B cell (primary cell): ENCODE measurements around the gene COQ5. TPM values are rescaled to one million over a fixed set of nuclear protein-coding genes. Genes with fewer than 3 reads are reported as not detected.

Experiments used
- ATAC-seq: fragments of 200-7000 bp; cut with Tn5 transposase; one replicate; pipeline ENCODE4 v1.10.0; 2021; ENCODE audit warnings: low read depth, mild to moderate bottlenecking, moderate number of reproducible peaks, moderate library complexity
- CTCF ChIA-PET: fragments of 350-600 bp; sonication (Branson Sonifier 250); formaldehyde crosslinking; loops from one replicate; lab custom pipeline; 2021; ENCODE audit warnings: antibody characterized with exemption, inconsistent platforms; lab: Charles Lee
- POLR2A ChIA-PET: fragments of 350-600 bp; sonication (Branson Sonifier 250); formaldehyde crosslinking; loops from one replicate; lab custom pipeline; 2021; ENCODE audit warnings: antibody characterized with exemption; lab: Charles Lee
- DNase-seq: peaks from one replicate; pipeline ENCODE4 v3.0.0; 2013
- H2AFZ ChIP-seq: 2 replicates; pipeline ENCODE4 v1.6.1; 2012; ENCODE audit warnings: mild to moderate bottlenecking, low read depth, low read length; ENCODE audit not compliant: insufficient read depth, poor library complexity, severe bottlenecking
- H3K27ac ChIP-seq, 2 donors: 1 replicate in 1 of 2; 2 replicates in 1 of 2; pipeline ENCODE4 v1.5.1; 2012 to 2013; ENCODE audit warnings: low read length in 2 of 2, mild to moderate bottlenecking in 2 of 2, moderate library complexity in 1 of 2
- H3K27me3 ChIP-seq, 4 experiments: fragments of 200-600 bp in 1 of 4; sonication (generic) in 1 of 4; replicated peaks in 1 of 4; 1 replicate in 2 of 4; 2 replicates in 2 of 4; pipeline versions ENCODE4 v1.6.1 to v1.7.0; 2013 to 2016; ENCODE audit warnings: low read length in 3 of 4, mild to moderate bottlenecking in 2 of 4, mixed read lengths in 1 of 4, moderate library complexity in 1 of 4; ENCODE audit not compliant: insufficient read depth in 4 of 4, control insufficient read depth in 3 of 4; ENCODE audit errors: control extremely low read depth in 1 of 4
- H3K36me3 ChIP-seq, 2 experiments: replicated peaks in 1 of 2; 1 replicate in 1 of 2; 2 replicates in 1 of 2; pipeline versions ENCODE4 v1.6.1 to v1.7.1; 2013; ENCODE audit warnings: low read length in 1 of 2; ENCODE audit not compliant: insufficient read depth in 2 of 2, control insufficient read depth in 1 of 2; ENCODE audit errors: control extremely low read depth in 1 of 2, extremely low read depth in 1 of 2
- H3K4me1 ChIP-seq, 2 donors: fragments of 200-600 bp in 1 of 2; sonication (generic) in 1 of 2; 1 replicate in 1 of 2; 2 replicates in 1 of 2; pipeline versions ENCODE4 v1.5.1 to v1.6.1; 2013 to 2017; ENCODE audit warnings: low read length in 2 of 2; ENCODE audit not compliant: control insufficient read depth in 2 of 2, insufficient read depth in 2 of 2
- H3K4me2 ChIP-seq: replicated peaks from 2 replicates; pipeline ENCODE3; 2012; ENCODE audit warnings: mild to moderate bottlenecking, low read depth, low read length; ENCODE audit not compliant: poor library complexity, severe bottlenecking
- H3K4me3 ChIP-seq, 5 experiments: fragments of 200-600 bp in 1 of 5; sonication (generic) in 1 of 5; 1 replicate in 3 of 5; 2 replicates in 2 of 5; pipeline versions ENCODE4 v1.5.1 to v1.7.0; 2011 to 2016; ENCODE audit warnings: low read length in 4 of 5, mild to moderate bottlenecking in 4 of 5, low read depth in 2 of 5, control low read depth in 1 of 5, moderate library complexity in 1 of 5; ENCODE audit not compliant: insufficient read depth in 1 of 5; ENCODE audit errors: control extremely low read depth in 1 of 5, extremely low read depth in 1 of 5
- H3K79me2 ChIP-seq: fragments of 200-600 bp; sonication (generic); one replicate; pipeline ENCODE4 v1.6.0; 2016; ENCODE audit warnings: low read length; ENCODE audit not compliant: control insufficient read depth, insufficient read depth
- H3K9ac ChIP-seq: fragments of 200-600 bp; sonication (generic); 2 replicates; pipeline ENCODE4 v1.6.1; 2017; ENCODE audit warnings: mild to moderate bottlenecking, low read length, moderate library complexity
- H3K9me3 ChIP-seq, 3 donors: one replicate each; pipeline versions ENCODE4 v1.6.1 to v1.7.1; 2013; ENCODE audit warnings: low read length in 2 of 3; ENCODE audit not compliant: control insufficient read depth in 2 of 3, insufficient read depth in 1 of 3; ENCODE audit errors: control extremely low read depth in 1 of 3
- H4K20me1 ChIP-seq: 2 replicates; pipeline ENCODE4 v1.6.0; 2012; ENCODE audit warnings: mild to moderate bottlenecking, low read length; ENCODE audit not compliant: insufficient read depth, control insufficient read depth, poor library complexity, severe bottlenecking
- H3K27ac Mint-ChIP-seq: one replicate; pipeline ENCODE4 v1.8.0; 2021; ENCODE audit warnings: mixed read lengths
- H3K27me3 Mint-ChIP-seq: one replicate; pipeline ENCODE4 v1.8.0; 2021; ENCODE audit warnings: mixed read lengths
- H3K4me1 Mint-ChIP-seq: one replicate; pipeline ENCODE4 v1.8.0; 2021; ENCODE audit warnings: mixed read lengths
- H3K4me3 Mint-ChIP-seq: one replicate; pipeline ENCODE4 v1.8.0; 2021; ENCODE audit warnings: mixed read lengths
- H3K9me3 Mint-ChIP-seq: one replicate; pipeline ENCODE4 v1.8.0; 2022; ENCODE audit warnings: mixed read lengths; ENCODE audit not compliant: insufficient read depth
- CTCF ChIP-seq: fragments of 200-600 bp; IDR thresholded peaks from one replicate; pipeline ENCODE4 v1.8.0; 2022; ENCODE audit warnings: antibody characterized with exemption, mild to moderate bottlenecking
- EZH2 ChIP-seq: IDR thresholded peaks from 2 replicates; pipeline ENCODE4 v1.6.1; 2012; ENCODE audit warnings: borderline replicate concordance, low read depth, mild to moderate bottlenecking, moderate library complexity, low read length; ENCODE audit not compliant: insufficient read depth, poor library complexity, severe bottlenecking
- WGBS: methylation state at CpG from one replicate; pipeline ENCODE4 v1.1.5; 2013; ENCODE audit warnings: missing lambda C conversion rate; ENCODE audit not compliant: insufficient coverage; 5-methylcytosine and 5-hydroxymethylcytosine counted together
- intact Hi-C: fragments of 100-400 bp; cut with micrococcal nuclease; formaldehyde crosslinking; loops from one replicate; pipeline ENCODE4 v1.10.0; 2022
- polyA plus RNA-seq: library from polyadenylated mRNA; depleted of rRNA; stranded (reverse); fragments of >200 nt; gene quantifications from 2 replicates; pipeline ENCODE4 v1.2.3, GENCODE V29; 2012
- total RNA-seq, 2 donors: library from RNA; stranded (reverse); fragments of 120-200 nt in 1 of 2; gene quantifications; 1 replicate in 1 of 2; 2 replicates in 1 of 2; pipeline versions ENCODE4 v1.2.3 to v1.2.4, GENCODE V29; 2013 to 2022

The COQ5 gene
- total and polyA plus RNA-seq, 2 donors (not counting 1 experiment from before 2014, with no cell fraction given): 9.8 to 22.1 TPM

- no peaks in the 10 kb centered on the region for H3K9me3 ChIP-seq
- peak overlapping the region; percentile 80 to 94 for H3K27ac ChIP-seq
- Mint-ChIP-seq H3K27ac (peak overlapping the region; percentile 89), H3K4me1 (peaks cover 33% of the 10 kb centered on the region), H3K27me3 (no peaks in the 10 kb centered on the region), H3K9me3 (no peaks in the 10 kb centered on the region), H3K4me3 (peak overlapping the region; percentile 91)
- ATAC-seq (peak; percentile 67), DNase-seq (no peak)
- H3K4me2 ChIP-seq: peak overlapping the region; percentile 93
- H3K9ac ChIP-seq: peak overlapping the region; percentile 74
- peaks cover 47% of the 10 kb centered on the region for H4K20me1 ChIP-seq
- intact Hi-C loops: loop anchor here (1.0 to 10.0 kb wide), 8 partner anchors 23 to 436 kb away; partner anchors contain the start of genes COQ5, COX6A1, DYNLL1 and GATC
- peaks cover 5 to 25% of the 10 kb centered on the region in 2 experiments for H3K36me3 ChIP-seq
- peak overlapping the region; percentile 99 for H2AFZ ChIP-seq
- TF ChIP-seq EZH2 (no peak), CTCF (no peak)
- H3K27me3 ChIP-seq: no peaks in the 10 kb centered on the region
- peaks cover 20% of the 10 kb centered on the region in 2 donors for H3K4me1 ChIP-seq
- under 1% methylated on average over 41 of the region's 57 CpGs for whole genome bisulfite sequencing
- peak overlapping the region; percentile 62 to 81 (median 74) for H3K4me3 ChIP-seq
- POLR2A ChIA-PET: interaction anchor here (0.5 to 2.1 kb wide), 6 partner anchors 22 to 1100 kb away, joined by 3 to 26 read pairs (median 8); partner anchors contain the start of genes DYNLL1, RNU4-1 and RNU4-2
- peaks cover 71% of the 10 kb centered on the region for H3K79me2 ChIP-seq
- CTCF ChIA-PET: interaction anchor here (0.6 to 3.0 kb wide), 16 partner anchors 11 to 614 kb away, joined by 3 to 13 read pairs (median 4); partner anchors contain the start of genes DYNLL1, GATC, SIRT4 and TRIAP1
These were observed 60.0 kb downstream of the COQ5 start for GRCh38 chr12:120468821-120469449.
